LNCaP clone FGC (cell line): ENCODE results near the gene DOCK2.

Experiments
- DNase-seq: peaks from one replicate; pipeline ENCODE4 v3.0.0-alpha.2; 2011; ENCODE audit warnings: low read depth
- H3K4me3 ChIP-seq: 2 replicates; pipeline ENCODE4 v1.5.1; 2011; ENCODE audit warnings: mild to moderate bottlenecking, low read depth, low read length, control low read depth
- CTCF ChIP-seq: IDR thresholded peaks from 2 replicates; pipeline ENCODE4 v1.5.1; 2012; ENCODE audit warnings: mild to moderate bottlenecking; ENCODE audit not compliant: control insufficient read depth, insufficient read depth; ENCODE audit errors: extremely low read depth

Gene DOCK2

GRCh38 chr5:169847519-169847918 is 210.4 kb downstream of the DOCK2 start:
- no peak for DNase-seq
- H3K4me3 ChIP-seq: no peak overlapping the region
- no peak for TF ChIP-seq CTCF

- no peak for DNase-seq
- H3K4me3 ChIP-seq: no peak overlapping the region
- TF ChIP-seq CTCF: no peak
Observed at GRCh38 chr5:169848271-169848670, 211.2 kb downstream of the DOCK2 start.

DNA sequence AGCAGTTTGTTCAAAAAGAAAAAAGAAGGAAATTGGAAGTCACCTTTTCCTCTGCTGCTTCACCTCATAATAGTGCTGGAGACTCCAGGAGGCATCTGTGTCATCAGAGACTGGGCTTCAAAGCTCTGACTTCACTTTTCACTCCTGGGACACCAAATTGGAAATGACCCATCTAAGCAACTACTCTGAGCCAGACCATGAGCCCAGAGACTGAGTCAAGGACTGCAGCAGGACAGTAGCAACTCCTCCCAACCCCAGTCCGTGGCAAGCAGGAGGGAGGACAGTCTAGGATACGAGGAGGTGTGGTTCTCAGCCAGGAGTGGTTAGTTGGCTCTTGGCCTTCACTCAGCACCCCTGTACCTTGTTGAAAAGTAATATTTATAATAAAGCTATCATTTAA is 211.7 kb downstream of the DOCK2 start:
- TF ChIP-seq CTCF: no peak
- no peak for DNase-seq
- no peak overlapping the region for H3K4me3 ChIP-seq

DNA sequence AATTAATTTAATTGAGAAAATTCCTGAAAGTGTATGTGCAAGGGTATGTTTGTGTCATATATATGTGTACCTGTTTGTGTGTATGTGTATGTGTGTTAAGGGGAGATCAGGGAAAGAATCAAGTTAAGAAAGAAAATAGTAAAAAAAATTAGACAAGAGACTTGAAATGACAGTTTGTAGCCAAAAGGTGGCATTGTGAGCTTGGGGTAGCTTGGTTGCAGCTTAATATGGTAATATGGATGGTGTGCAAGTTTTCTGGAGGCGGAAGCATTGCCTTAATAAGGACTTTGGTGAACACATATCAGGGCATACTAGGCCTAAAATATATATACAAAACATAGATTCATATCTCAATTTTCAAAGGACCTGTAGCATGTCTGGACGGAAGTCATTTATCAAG is 213.3 kb downstream of the DOCK2 start:
- no peak overlapping the region for H3K4me3 ChIP-seq
- no peak for TF ChIP-seq CTCF
- no peak for DNase-seq

DNA sequence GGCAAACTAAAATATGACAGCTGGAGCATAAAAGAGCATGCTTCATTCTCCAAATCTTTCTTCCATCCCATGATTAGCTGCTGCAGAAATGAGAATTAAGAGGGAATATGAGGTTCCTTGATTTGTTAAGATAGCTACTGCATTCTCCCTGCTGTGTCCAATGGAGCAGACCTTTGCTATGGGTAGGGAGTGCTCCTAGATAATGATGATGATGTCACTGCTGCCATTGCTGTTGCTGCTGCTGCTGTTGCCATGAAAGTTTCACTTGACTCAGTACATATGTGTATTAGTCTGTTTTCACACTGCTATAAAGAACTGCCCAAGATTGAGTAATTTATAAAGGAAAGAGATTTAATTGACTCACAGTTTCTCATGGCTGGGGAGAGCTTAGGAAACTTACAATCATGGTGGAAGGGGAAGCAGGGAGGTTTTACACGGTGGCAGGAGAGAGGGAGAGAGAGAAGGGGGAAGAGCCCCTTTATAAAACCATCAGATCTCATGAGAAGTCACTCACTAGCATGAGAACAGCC is 214.3 kb downstream of the DOCK2 start:
- no peak for TF ChIP-seq CTCF
- DNase-seq: no peak

GRCh38 chr5:169856571-169856970 is 219.5 kb downstream of the DOCK2 start:
- no peak for DNase-seq
- TF ChIP-seq CTCF: no peak
- no peak overlapping the region for H3K4me3 ChIP-seq

More for the DNA sequence above, 214.3 kb downstream of the DOCK2 start:
- H3K4me3 ChIP-seq: no peak overlapping the region

DNA sequence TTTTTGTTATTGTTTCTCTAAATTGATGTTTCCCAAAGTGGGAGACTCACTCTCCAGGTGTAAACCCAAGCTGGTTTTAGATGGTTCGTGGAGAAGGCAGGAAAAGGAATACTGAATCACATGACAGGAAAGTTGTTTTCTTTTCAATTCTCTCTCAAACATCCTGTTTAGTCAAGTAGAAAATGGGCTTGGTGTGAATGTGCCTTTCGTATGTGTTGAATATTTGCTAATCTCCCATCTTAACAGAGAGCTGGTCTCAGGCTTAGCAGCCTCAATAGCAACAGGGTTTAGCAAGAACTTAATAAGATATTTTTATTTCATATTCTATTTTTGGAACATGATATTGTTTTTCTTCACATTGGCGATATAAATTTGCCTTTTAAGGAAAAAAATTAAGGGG is 223.5 kb downstream of the DOCK2 start:
- DNase-seq: no peak
- H3K4me3 ChIP-seq: no peak overlapping the region
- TF ChIP-seq CTCF: no peak
